ENCODE results near the gene VPS33A. TPM values are rescaled to one million over a fixed set of nuclear protein-coding genes. Genes with fewer than 3 reads are reported as not detected.
A peak's percentile ranks its signal among the peaks of the same experiment; 100 is the strongest.

VPS33A gene
- total RNA-seq, 2 experiments from 2014 or later: 12.0 to 14.2 TPM

- TF ChIP-seq, protein P1, sequence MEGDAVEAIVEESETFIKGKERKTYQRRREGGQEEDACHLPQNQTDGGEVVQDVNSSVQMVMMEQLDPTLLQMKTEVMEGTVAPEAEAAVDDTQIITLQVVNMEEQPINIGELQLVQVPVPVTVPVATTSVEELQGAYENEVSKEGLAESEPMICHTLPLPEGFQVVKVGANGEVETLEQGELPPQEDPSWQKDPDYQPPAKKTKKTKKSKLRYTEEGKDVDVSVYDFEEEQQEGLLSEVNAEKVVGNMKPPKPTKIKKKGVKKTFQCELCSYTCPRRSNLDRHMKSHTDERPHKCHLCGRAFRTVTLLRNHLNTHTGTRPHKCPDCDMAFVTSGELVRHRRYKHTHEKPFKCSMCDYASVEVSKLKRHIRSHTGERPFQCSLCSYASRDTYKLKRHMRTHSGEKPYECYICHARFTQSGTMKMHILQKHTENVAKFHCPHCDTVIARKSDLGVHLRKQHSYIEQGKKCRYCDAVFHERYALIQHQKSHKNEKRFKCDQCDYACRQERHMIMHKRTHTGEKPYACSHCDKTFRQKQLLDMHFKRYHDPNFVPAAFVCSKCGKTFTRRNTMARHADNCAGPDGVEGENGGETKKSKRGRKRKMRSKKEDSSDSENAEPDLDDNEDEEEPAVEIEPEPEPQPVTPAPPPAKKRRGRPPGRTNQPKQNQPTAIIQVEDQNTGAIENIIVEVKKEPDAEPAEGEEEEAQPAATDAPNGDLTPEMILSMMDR (IDR thresholded peaks at IDR 0.05): no peak
- ATAC-seq (ENCODE audit: poor library complexity): no peak
- no peaks in the 10 kb centered on the region for H3K9me3 ChIP-seq (ENCODE audit: control insufficient read depth in 1 of 2, insufficient read depth in 1 of 2, low read length in 2 of 2)
- Mint-ChIP-seq H3K4me3 (peak overlapping the region; percentile 15), H3K36me3 (ENCODE audit: low read depth) (no peaks in the 10 kb centered on the region), H3K4me1 (ENCODE audit: low read depth) (peaks cover 12% of the 10 kb centered on the region), H3K9me3 (no peaks in the 10 kb centered on the region), H3K27ac (no peak overlapping the region), H3K27me3 (peaks cover 15% of the 10 kb centered on the region)
- no peaks in the 10 kb centered on the region for H3K36me3 ChIP-seq (ENCODE audit: insufficient read depth, low read length)
- DNase-seq: no peak
- no peak overlapping the region for H3K27ac ChIP-seq (ENCODE audit: low read depth in 1 of 2, low read length in 2 of 2)
- H3K4me1 ChIP-seq (ENCODE audit: insufficient read depth, low read length): peaks cover 14% of the 10 kb centered on the region
- H3K27me3 ChIP-seq (ENCODE audit: control insufficient read depth in 1 of 2, insufficient read depth in 2 of 2, low read length in 2 of 2): peaks cover 7 to 12% of the 10 kb centered on the region in 2 experiments
- CTCF ChIA-PET: interaction anchor here (0.6 to 0.7 kb wide), 2 partner anchors 12 to 542 kb away, joined by 3 read pairs; no protein-coding TSS in a partner anchor
- POLR2A ChIA-PET: interaction anchor here (1.0 kb wide), 1 partner anchor 24 kb away, joined by 4 read pairs; the partner anchor contains the start of gene DIABLO
- intact Hi-C loops (cut with DNase I, micrococcal nuclease): no loop called here
- H3K4me3 ChIP-seq (ENCODE audit: low read length): no peak overlapping the region
Measured at GRCh38 chr12:122202017-122202416, 64.3 kb downstream of the VPS33A start.

- no peaks in the 10 kb centered on the region for H3K36me3 ChIP-seq (ENCODE audit: insufficient read depth, low read length)
- H3K4me1 ChIP-seq (ENCODE audit: insufficient read depth, low read length): peaks cover 14% of the 10 kb centered on the region
- no peak for DNase-seq
- ChIA-PET POLR2A (interaction anchor here (1.0 kb wide), 1 partner anchor 25 kb away, joined by 4 read pairs; the partner anchor contains the start of gene DIABLO), CTCF (no interaction called here)
- TF ChIP-seq, protein P1 (IDR thresholded peaks at IDR 0.05): no peak
- intact Hi-C loops (cut with DNase I, micrococcal nuclease): no loop called here
- H3K27me3 Mint-ChIP-seq: peaks cover 20% of the 10 kb centered on the region
- ATAC-seq (ENCODE audit: poor library complexity): no peak
- H3K27ac ChIP-seq (ENCODE audit: low read depth in 1 of 2, low read length in 2 of 2): no peak overlapping the region
- H3K4me3 Mint-ChIP-seq: no peak overlapping the region
- H3K27ac Mint-ChIP-seq: no peak overlapping the region
- no peak overlapping the region for H3K4me3 ChIP-seq (ENCODE audit: low read length)
- peaks cover 12% of the 10 kb centered on the region for H3K4me1 Mint-ChIP-seq (ENCODE audit: low read depth)
- H3K36me3 Mint-ChIP-seq (ENCODE audit: low read depth): no peaks in the 10 kb centered on the region
- H3K27me3 ChIP-seq (ENCODE audit: control insufficient read depth in 1 of 2, insufficient read depth in 2 of 2, low read length in 2 of 2): peaks cover 7 to 12% of the 10 kb centered on the region in 2 experiments
- H3K9me3 Mint-ChIP-seq: no peaks in the 10 kb centered on the region
- no peaks in the 10 kb centered on the region for H3K9me3 ChIP-seq (ENCODE audit: control insufficient read depth in 1 of 2, insufficient read depth in 1 of 2, low read length in 2 of 2)
Measured at GRCh38 chr12:122201381-122201780, 64.9 kb downstream of the VPS33A start.

- Mint-ChIP-seq H3K4me1 (ENCODE audit: low read depth) (peaks cover 12% of the 10 kb centered on the region), H3K9me3 (no peaks in the 10 kb centered on the region), H3K27ac (no peak overlapping the region), H3K4me3 (no peak overlapping the region), H3K27me3 (peaks cover 20% of the 10 kb centered on the region), H3K36me3 (ENCODE audit: low read depth) (no peaks in the 10 kb centered on the region)
- H3K27me3 ChIP-seq (ENCODE audit: control insufficient read depth in 1 of 2, insufficient read depth in 2 of 2, low read length in 2 of 2): peaks cover 7 to 12% of the 10 kb centered on the region in 2 experiments
- H3K36me3 ChIP-seq (ENCODE audit: insufficient read depth, low read length): no peaks in the 10 kb centered on the region
- H3K27ac ChIP-seq (ENCODE audit: low read depth in 1 of 2, low read length in 2 of 2): no peak overlapping the region
- H3K4me1 ChIP-seq (ENCODE audit: insufficient read depth, low read length): peaks cover 14% of the 10 kb centered on the region
- CTCF ChIA-PET: no interaction called here
- intact Hi-C loops (cut with DNase I, micrococcal nuclease): no loop called here
- no peaks in the 10 kb centered on the region for H3K9me3 ChIP-seq (ENCODE audit: control insufficient read depth in 1 of 2, insufficient read depth in 1 of 2, low read length in 2 of 2)
- DNase-seq: no peak
- no peak overlapping the region for H3K4me3 ChIP-seq (ENCODE audit: low read length)
- TF ChIP-seq, protein P1 (IDR thresholded peaks at IDR 0.05): no peak
- no peak for ATAC-seq (ENCODE audit: poor library complexity)
- POLR2A ChIA-PET: no interaction called here
Measured at GRCh38 chr12:122200541-122201175, 65.6 kb downstream of the VPS33A start.
